GM19468 (cell line): ENCODE measurements around the gene OR2AG1.
A peak's percentile ranks its signal among the peaks of the same experiment; 100 is the strongest.
"Not testable (repeated sequence)": the region's sequence is repeated elsewhere in the genome, so short reads cannot be mapped to it uniquely, and the experiment has no call there.

Experiments
- ATAC-seq: cut with Tn5 transposase; IDR thresholded peaks from one replicate; pipeline ENCODE4 v1.9.1; 2021; ENCODE audit warnings: mild to moderate bottlenecking, moderate library complexity, moderate number of reproducible peaks; ENCODE audit not compliant: unreplicated experiment; ENCODE audit errors: extremely low read depth

OR2AG1 gene

DNA sequence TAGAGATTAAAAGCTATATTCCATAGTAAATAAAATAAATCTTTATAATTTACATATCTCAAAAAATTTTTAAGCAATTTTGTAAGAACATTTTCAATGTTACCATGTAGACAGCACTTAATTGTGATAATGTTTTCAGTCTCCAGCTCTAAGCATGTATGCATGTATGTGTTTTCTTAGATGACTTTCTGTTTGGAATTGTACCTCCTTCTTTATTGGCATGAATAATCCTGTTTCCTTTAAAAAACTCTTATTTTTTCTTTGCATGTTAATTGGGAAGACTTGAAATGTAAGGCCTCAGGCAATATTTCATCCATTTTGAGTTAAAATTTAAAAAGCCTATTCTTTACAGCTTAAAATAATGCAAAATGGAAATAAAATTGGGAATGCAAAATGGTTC is 2.0 kb upstream of the OR2AG1 start:
- ATAC-seq, result no peak

DNA sequence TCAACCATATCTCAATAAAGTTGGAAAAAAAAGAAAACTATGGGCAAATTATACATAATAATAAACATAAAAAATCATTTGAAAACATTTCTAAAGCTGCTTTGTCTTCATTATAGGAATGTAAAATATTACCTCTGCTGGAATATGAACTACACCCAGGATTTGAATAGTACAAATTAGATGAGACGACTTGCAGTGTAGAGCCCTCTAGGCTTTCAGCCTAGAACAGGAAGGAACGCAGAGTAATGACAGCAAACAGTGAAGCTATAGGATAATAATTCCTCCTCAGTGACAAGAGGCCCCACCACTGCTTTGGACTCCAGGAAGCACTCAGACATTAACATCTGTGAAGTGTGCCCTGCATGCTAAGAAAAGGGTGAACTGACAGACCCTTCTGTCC is 7.7 kb downstream of the OR2AG1 start:
- no peak for ATAC-seq

DNA sequence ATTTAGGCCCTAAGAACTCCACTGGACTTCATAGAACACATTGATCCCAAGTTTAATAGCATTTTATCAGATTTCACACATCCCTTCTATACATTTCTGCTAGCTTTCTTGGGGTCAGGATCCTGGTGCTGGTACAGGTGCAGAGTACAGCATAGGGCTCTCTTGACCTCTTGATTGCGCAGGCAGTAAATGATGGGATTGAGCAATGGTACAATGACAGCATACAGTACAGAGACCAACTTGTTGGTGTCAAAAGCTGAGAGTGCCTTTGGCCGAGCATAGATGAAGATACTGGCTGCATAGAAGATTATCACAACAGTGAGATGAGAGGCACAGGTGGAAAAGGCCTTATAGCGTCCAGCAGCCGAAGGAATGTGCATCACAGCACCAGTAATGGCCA is 11.8 kb downstream of the OR2AG1 start:
- no peak for ATAC-seq

DNA sequence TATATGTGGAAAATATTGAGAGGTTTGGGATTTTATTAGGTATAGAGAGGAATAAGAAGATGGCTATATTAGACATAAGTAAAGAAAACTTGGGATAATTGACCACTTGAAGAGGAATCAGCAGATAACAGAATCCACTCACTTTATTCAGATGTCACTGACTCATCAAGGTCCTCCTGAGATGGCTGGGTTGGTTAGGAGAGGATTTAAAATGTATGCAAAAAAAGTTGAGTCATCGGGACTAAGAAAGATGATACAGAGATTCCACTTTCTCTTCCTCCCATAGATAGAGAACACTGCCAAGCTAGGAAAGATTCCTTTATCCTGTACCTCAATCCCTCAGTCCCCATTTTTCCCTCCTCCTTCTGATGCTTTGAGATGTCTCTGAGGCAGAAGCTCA is 16.6 kb downstream of the OR2AG1 start, which contains the start of gene OR6A2:
Gene OR6A2 (minus strand): TSS at position 288 of the 400 bp plus-strand sequence. CDS start 3,981 bp downstream, outside the sequence.
- ATAC-seq, result no peak

DNA sequence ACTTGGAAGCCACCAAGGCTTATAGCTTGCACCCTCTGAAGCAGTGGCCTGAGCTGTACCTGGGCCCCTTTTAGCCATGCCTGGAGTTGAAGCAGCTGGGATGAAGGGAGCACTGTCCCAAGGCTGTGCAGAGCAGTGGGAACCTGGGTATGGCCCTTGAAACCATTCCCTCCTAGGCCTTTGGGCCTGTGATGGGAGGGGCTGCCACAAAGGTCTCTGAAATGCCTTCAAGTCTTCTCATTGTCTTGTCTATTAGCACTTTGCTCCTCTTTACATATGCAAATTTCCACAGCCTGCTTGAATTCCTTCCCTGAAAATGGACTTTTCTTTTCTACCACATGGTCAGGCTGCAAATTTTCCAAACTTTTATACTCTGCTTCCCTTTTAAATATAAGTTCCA is 18.3 kb downstream of the OR2AG1 start:
- not testable (repeated sequence) for ATAC-seq

DNA sequence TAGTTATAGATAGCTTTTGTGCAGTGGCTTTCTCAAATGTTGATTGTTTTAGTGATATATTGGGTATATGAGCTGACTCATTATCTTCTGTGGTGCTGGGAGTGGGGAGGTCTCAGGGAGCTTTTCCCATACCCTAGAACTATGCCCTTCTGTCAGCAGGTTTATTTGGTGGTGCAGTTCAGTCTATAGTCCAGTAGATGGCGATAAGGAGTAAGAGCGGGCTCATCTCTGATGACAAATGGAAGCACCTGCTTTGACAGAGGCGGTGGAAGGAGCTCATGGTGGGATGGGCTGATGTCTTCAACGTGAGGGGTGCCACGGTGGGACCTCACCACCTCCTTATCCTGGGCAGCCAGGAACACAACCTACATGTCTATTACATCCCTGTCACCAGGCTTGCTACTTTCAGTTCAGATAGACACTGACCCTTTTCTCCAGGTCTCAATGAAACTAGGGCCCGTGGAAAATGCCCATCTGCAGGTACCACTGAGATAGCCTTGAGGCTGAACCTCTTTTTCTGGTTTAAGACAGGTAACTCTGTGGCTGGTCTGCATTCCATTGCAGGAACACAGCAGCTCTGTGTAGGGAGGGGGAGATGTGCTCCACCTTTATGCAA is 29.7 kb downstream of the OR2AG1 start:
- peak; percentile 79 for ATAC-seq

DNA sequence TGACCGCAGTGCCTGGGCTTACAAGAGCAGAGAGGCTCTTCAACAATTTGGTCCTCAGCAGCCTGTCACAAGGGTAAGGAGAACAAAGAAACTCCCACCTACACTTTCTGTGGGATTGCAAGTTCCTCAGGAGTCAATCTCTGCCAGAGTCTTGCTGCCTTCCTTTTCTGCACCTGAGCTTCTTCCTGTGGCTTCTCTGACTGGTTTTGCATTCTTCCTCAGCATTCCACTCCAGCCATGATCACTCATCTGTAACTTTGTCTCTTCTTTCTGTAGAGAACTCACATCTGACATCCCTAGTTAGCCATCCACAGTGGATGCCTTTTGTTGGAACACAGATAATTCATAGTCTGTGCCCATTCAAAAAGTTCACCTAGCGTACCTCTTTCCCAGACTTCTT is 30.8 kb downstream of the OR2AG1 start:
- no peak for ATAC-seq

DNA sequence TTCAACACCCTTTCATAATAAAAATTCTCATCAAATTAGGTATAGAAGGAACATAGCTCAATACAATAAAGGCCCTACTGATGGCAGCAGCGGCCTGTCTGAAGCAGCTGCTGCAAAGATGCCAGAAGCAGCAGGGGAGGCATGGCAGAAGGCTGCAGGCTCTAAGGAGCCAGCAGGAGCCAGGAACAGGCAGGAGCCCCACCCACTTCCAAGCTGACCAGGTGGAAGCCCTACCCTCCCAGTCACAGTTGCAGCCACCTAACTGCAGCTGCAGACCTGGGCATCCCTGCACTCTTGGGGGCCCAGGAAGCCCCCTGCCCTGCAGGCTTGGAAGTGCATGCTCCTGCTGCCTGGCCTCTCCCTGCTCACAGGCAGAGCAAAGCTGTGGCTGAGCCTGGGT is 34.9 kb downstream of the OR2AG1 start:
- ATAC-seq, result no peak

DNA sequence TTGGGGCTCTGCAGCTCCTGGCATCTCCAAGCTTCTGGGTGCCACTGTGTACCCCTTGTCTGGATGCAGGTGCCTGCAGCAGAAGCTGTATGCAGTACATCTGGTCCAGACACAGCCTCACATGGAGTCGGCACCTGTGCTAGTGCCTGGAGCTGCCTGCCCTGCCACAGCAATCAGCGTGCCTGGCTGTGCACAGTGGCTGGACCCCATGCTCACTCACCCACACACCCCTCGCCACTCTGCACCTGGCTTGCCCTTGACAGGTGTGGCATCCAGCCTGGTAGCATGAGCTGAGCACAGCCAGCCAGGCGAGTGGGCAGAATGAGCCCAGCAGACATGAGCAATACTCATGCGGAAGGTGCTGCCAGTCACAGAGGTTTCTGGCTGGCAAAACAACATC is 36.1 kb downstream of the OR2AG1 start:
- no peak for ATAC-seq

DNA sequence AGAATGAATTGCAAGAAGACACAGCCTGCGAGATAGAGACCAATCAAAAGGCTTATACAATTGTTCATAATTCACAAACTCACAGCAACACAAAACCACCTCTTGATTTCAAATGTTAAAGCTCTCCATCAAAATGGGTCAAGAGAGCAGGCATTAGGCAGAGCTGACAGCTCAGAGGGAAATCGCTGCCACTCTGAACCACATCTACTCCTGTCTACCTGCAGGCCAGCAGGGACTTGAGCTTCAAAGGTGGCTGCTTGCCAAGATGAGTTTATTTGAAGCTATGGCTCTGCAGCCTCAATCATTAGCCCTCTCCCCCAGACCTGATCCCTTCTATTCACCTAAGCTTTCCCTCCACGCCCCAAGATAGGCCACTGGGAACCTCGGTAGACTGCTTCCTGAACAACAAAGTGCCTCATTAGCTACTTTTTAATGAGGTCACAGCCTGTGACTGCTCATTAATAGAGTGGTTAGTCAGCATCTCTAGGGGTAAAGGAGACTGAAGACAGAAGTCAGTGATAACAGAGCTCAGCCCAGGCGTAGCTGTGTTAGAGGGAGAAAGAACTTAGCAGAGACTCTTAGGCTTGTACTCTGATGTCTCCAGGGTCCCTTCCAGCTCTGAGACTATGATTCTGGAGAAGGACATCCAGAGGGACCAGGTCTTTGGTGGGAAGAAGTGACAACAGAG is 41.5 kb downstream of the OR2AG1 start:
- ATAC-seq, result no peak

DNA sequence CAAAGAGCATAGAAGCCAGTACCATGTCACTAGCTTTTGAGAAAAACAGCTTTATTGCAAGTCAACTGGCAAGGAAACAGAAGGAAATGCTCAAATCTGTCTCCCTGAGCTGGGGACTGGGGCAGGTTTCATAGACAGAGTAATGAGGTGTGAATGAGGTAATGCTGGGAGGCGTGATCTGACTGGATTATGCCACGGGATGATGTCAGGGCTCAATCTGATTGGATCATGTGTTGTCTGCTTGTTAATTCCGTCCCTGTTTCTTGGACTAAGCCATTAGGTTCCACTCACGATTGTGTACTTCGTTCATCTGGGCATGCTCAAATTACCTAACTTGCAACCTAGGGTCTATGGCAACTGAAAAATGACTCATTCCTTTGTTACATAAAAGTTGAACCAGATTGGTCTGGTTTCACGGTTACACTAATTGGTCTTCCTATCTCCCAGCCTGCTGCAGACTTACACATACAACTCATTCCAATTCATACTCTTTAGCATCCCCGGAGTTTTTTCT is 42.5 kb downstream of the OR2AG1 start:
- ATAC-seq, result no peak

DNA sequence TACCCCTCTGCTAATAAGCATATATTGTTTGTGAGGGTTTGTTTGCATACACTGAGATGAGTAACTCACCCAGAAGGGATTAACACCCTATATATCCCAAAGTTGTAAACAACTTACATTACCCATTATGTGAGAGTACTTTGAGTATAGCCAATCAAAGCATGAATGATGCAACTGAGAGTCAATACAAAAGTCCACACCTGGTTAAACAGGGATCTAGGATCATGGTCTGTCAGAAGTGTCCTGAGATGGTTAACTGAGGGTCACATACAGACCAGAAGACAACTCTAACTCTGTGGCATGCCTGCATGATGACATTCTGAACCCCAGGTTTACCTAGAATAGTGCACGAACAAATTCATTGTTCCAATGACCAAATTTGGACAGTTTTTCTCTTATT is 45.3 kb downstream of the OR2AG1 start:
- ATAC-seq, result no peak

DNA sequence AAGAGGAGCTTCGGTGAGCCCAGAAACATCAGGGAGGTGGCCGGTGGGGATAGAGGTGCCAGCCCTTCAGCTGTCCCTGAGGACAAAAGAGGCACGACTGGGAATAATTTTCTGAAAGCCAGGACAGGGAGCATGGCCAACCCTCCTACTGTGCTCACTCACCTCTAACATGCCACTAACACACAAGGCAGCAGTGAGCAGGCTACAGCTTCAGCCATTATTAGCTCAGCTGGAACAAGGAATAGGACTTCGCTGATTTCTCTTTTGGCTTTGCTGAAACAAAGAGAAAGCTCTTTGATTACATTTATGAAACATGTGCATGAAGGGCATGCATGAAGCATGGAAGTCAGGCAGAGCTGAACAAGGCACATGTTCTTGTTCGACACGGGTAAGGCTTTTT is 50.5 kb downstream of the OR2AG1 start:
- ATAC-seq, result no peak

DNA sequence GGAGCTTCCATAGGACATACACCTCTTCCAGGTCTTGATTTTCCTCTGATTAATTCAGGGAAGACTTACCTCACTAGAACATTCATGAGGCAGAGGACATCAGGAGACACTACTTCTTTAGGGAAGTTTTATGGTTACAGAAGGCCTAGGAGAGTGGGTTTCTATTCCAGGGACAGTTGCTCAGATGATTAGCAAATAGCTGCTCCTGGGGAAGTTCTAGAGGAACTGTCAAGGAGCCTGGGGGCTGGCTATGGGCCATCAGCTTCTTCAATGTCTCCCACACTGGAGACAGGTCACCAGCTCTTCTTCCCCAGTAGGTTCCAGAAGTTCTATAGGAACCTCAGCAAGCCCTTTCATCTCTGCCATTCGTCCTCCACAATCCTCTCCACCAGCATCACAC is 51.2 kb downstream of the OR2AG1 start:
- no peak for ATAC-seq
